Measurements from ENCODE around the gene CXCR6. TPM values are rescaled to one million over a fixed set of nuclear protein-coding genes. Genes with fewer than 3 reads are reported as not detected.

CXCR6 gene
- total RNA-seq, 2 experiments from 2014 or later: 49.7 to 109 TPM

DNA sequence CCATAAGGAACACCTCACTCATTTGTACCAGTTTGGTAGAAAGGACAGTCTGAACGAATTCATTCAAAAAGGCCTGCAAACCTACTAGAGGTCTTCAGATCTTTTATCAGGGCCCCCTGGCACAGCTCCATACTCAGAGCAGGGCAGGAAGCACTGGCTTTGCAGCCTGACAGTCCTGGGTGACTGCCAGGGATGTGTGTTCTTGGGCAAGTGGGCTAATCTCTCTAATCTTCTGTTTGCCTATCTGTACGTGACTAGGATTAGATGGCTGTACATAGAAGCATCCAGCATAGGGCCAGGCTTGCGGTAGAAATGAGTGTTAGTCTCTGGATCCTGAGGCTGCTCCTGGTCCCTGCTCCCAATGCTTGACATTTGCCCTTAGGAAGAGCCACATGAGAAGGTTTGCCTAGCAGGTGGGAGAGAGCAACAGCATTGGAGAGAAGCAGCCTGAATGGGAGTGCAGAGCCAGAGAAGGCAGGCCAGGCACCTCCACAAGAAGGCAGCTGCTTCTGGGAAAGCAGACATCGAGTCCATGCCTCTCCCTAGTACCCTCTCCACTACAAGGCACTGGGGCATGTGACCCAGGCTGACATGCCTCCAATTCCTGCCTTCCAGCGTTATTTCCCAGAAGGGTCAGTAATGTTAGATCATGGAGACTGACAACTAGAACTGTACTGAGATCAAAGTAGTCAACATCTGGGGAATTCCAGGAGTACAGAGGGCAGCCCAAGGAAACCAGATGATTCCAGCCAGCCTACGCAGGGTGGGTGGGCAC lies 1.0 kb upstream of the CXCR6 start:
- Mint-ChIP-seq H3K27me3 (no peaks in the 10 kb centered on the region), H3K9me3 (ENCODE audit: low read depth) (peaks cover 2% of the 10 kb centered on the region), H3K36me3 (peaks cover 60% of the 10 kb centered on the region), H3K4me3 (peak overlapping the region; percentile 79), H3K4me1 (peaks cover 88% of the 10 kb centered on the region), H3K27ac (peak overlapping the region; percentile 91)
- ATAC-seq (no peak), DNase-seq (no peak)
- CTCF ChIA-PET: interaction anchor here (1.0 to 30.7 kb wide), 13 partner anchors 9 to 266 kb away, joined by 3 to 708 read pairs (median 5); partner anchors contain the start of gene CCR1

DNA sequence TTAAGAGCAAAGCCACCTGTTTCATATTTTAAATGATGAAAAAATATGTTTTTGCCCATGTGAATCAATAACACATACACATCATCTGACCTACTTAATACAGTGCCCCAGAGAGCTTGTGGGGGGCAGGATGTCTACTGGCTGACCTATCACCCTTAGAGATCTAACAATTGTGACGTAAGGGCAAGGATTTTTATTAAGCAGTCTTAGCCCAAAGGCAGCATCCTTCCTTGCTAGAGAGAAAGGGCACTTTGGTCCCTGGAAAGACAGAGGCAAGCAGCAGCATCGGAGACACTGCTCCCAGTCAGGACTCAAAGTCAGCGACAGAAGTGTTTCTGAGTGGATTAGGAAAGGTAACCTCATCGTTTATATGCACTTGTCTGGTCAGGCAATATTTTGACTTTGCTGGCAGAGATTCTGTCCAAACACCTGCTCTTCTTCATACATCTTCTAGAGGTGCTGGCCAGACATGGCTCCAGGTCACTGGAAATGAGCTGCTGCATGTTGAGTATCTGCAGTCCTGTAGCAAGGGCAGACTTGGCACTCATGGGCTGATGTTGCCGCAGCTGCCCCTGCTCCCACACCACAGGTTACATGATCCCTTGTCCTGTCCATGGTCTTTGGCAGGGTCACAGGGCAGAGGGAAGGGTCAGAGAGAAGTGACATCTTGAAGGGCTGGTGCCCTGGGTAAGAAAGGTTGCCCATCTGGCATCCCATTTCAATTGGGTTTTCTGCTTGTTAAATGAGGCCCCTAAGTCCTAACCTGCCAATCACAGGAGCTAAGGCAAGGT lies 1.8 kb downstream of the CXCR6 start:
- peaks cover 79% of the 10 kb centered on the region for H3K36me3 Mint-ChIP-seq
- CTCF ChIA-PET: interaction anchor here (1.0 to 30.7 kb wide), 9 partner anchors 15 to 134 kb away, joined by 3 to 708 read pairs (median 5); no protein-coding TSS in a partner anchor
- ATAC-seq (peak; percentile 28), DNase-seq (no peak)
- peak overlapping the region; percentile 84 for H3K27ac Mint-ChIP-seq
- peaks cover 2% of the 10 kb centered on the region for H3K9me3 Mint-ChIP-seq (ENCODE audit: low read depth)
- peak overlapping the region; percentile 73 for H3K4me3 Mint-ChIP-seq
- H3K4me1 Mint-ChIP-seq: peaks cover 93% of the 10 kb centered on the region
- no peaks in the 10 kb centered on the region for H3K27me3 Mint-ChIP-seq

DNA sequence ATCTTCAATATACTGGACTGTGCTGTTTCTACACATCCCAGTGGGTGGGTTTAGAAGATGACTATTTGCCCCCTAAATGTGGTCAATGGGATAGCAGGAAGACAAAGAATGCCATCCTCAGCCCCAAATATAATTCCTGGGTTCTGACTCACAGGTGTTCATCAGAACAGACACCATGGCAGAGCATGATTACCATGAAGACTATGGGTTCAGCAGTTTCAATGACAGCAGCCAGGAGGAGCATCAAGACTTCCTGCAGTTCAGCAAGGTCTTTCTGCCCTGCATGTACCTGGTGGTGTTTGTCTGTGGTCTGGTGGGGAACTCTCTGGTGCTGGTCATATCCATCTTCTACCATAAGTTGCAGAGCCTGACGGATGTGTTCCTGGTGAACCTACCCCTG lies 3.0 kb downstream of the CXCR6 start:
- ATAC-seq: no peak
- H3K27ac Mint-ChIP-seq: peak overlapping the region; percentile 84

GRCh38 chr3:45946875-45947274 lies 3.6 kb downstream of the CXCR6 start:
- Mint-ChIP-seq H3K4me1 (peaks cover 96% of the 10 kb centered on the region), H3K4me3 (peak overlapping the region; percentile 73), H3K27me3 (no peaks in the 10 kb centered on the region), H3K9me3 (ENCODE audit: low read depth) (no peaks in the 10 kb centered on the region), H3K27ac (peak overlapping the region; percentile 84), H3K36me3 (peaks cover 79% of the 10 kb centered on the region)
- DNase-seq (peak; percentile 68), ATAC-seq (no peak)
- CTCF ChIA-PET: interaction anchor here (0.7 to 30.7 kb wide), 7 partner anchors 8 to 132 kb away, joined by 3 to 708 read pairs (median 5); no protein-coding TSS in a partner anchor

More for the DNA sequence above, 3.0 kb downstream of the CXCR6 start:
- H3K36me3 Mint-ChIP-seq: peaks cover 76% of the 10 kb centered on the region
- no peaks in the 10 kb centered on the region for H3K27me3 Mint-ChIP-seq
- H3K4me3 Mint-ChIP-seq: peak overlapping the region; percentile 73
- DNase-seq: peak; percentile 70
- H3K9me3 Mint-ChIP-seq (ENCODE audit: low read depth): no peaks in the 10 kb centered on the region
- CTCF ChIA-PET: interaction anchor here (1.2 to 30.7 kb wide), 5 partner anchors 7 to 132 kb away, joined by 3 to 708 read pairs (median 6); no protein-coding TSS in a partner anchor
- peaks cover 94% of the 10 kb centered on the region for H3K4me1 Mint-ChIP-seq

- Mint-ChIP-seq H3K27ac (peak overlapping the region; percentile 84), H3K9me3 (ENCODE audit: low read depth) (no peaks in the 10 kb centered on the region), H3K4me1 (peaks cover 96% of the 10 kb centered on the region), H3K4me3 (peak overlapping the region; percentile 48), H3K27me3 (no peaks in the 10 kb centered on the region), H3K36me3 (peaks cover 80% of the 10 kb centered on the region)
- DNase-seq (no peak), ATAC-seq (no peak)
- CTCF ChIA-PET: interaction anchor here (0.7 to 30.7 kb wide), 9 partner anchors 8 to 131 kb away, joined by 3 to 708 read pairs (median 4); partner anchors contain the start of gene FYCO1
Observed at GRCh38 chr3:45947361-45947760, 4.1 kb downstream of the CXCR6 start.

DNA sequence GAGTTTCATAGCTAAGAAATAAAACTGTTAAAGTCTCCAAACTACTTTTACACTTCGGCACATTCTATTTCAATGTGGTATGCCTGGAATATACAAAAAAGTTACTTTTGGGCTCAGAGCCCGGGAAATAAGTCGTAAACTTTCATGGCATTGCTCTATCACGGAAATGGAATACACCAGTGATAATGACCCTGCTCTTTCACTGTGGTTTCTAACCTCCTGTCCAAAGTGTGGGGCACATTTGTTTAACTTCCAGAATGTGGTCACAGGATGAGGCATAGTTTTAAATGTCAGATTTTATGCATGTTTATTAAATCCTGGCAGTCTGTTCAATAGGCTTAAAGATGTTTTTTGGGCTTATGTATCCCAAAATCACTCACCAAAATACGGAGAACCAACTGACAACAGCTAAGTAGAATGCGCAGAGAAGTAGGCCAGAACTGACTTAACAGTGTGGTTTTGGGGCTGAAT lies 5.1 kb downstream of the CXCR6 start:
- Mint-ChIP-seq H3K9me3 (ENCODE audit: low read depth) (no peaks in the 10 kb centered on the region), H3K4me3 (peak overlapping the region; percentile 48), H3K27ac (peak overlapping the region; percentile 84), H3K4me1 (peaks cover 95% of the 10 kb centered on the region), H3K27me3 (no peaks in the 10 kb centered on the region), H3K36me3 (peaks cover 87% of the 10 kb centered on the region)
- CTCF ChIA-PET: interaction anchor here (0.9 to 30.7 kb wide), 5 partner anchors 9 to 130 kb away, joined by 3 to 708 read pairs (median 3); partner anchors contain the start of gene FYCO1
- DNase-seq (no peak), ATAC-seq (no peak)

GRCh38 chr3:45948881-45949280 lies 5.6 kb downstream of the CXCR6 start:
- Mint-ChIP-seq H3K36me3 (peaks cover 89% of the 10 kb centered on the region), H3K4me3 (peak overlapping the region; percentile 48), H3K27me3 (no peaks in the 10 kb centered on the region), H3K4me1 (peaks cover 91% of the 10 kb centered on the region), H3K9me3 (ENCODE audit: low read depth) (no peaks in the 10 kb centered on the region), H3K27ac (peak overlapping the region; percentile 84)
- CTCF ChIA-PET: interaction anchor here (0.9 to 30.7 kb wide), 3 partner anchors 10 to 130 kb away, joined by 3 to 708 read pairs (median 16); no protein-coding TSS in a partner anchor
- DNase-seq (peak; percentile 34), ATAC-seq (no peak)

DNA sequence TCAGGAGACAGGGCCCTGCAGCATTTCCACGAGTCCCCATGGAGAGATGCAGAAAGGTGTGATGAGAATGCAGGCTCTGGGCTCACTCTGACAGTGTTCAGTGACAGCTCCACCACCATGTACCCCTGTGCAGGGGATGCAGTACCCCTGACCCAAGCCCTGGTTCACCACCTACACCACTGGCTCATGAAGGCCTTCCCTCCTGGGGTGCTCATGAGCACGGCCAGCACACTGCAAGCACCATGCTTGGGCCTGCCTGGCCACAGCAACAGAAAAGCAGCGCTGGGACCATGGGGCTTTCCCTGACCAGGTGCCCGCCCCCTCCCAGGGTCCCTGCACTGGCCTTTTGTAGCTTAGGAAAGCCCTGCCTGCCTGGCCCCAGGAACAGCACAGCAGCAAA lies 6.2 kb downstream of the CXCR6 start:
- Mint-ChIP-seq H3K27me3 (no peaks in the 10 kb centered on the region), H3K27ac (peak overlapping the region; percentile 84), H3K36me3 (peaks cover 92% of the 10 kb centered on the region), H3K4me1 (peaks cover 91% of the 10 kb centered on the region), H3K4me3 (no peak overlapping the region), H3K9me3 (ENCODE audit: low read depth) (no peaks in the 10 kb centered on the region)
- CTCF ChIA-PET: interaction anchor here (2.6 to 30.7 kb wide), 3 partner anchors 10 to 129 kb away, joined by 16 to 708 read pairs (median 16); no protein-coding TSS in a partner anchor
- DNase-seq: peak; percentile 40
- no peak for ATAC-seq

DNA sequence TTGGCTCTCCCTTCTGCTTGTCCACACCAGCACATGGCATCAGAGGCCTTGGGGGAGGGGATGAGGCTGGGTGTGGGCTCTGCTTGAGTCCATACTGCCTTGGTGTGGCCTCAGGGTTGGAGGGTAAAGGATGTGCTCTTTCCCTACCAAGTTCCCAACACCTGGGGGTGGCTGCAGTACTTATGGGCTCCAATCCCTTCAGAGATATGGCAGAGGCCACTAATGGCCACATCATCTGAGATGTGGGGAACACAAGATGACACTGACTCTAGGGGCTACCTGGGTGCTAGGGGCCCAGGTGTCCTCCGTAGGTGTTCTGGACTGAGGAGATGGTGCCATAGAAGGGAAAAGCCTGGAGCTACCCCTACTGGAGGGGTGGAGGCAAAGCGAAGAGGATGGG lies 6.9 kb downstream of the CXCR6 start:
- CTCF ChIA-PET: interaction anchor here (0.8 to 30.7 kb wide), 17 partner anchors 8 to 428 kb away, joined by 3 to 708 read pairs (median 5); partner anchors contain the start of genes CCR1, CCR5 and FYCO1
- H3K9me3 Mint-ChIP-seq (ENCODE audit: low read depth): no peaks in the 10 kb centered on the region
- ATAC-seq (no peak), DNase-seq (no peak)
- peak overlapping the region; percentile 84 for H3K27ac Mint-ChIP-seq
- peaks cover 84% of the 10 kb centered on the region for H3K4me1 Mint-ChIP-seq
- peaks cover 92% of the 10 kb centered on the region for H3K36me3 Mint-ChIP-seq
- no peak overlapping the region for H3K4me3 Mint-ChIP-seq
- no peaks in the 10 kb centered on the region for H3K27me3 Mint-ChIP-seq

DNA sequence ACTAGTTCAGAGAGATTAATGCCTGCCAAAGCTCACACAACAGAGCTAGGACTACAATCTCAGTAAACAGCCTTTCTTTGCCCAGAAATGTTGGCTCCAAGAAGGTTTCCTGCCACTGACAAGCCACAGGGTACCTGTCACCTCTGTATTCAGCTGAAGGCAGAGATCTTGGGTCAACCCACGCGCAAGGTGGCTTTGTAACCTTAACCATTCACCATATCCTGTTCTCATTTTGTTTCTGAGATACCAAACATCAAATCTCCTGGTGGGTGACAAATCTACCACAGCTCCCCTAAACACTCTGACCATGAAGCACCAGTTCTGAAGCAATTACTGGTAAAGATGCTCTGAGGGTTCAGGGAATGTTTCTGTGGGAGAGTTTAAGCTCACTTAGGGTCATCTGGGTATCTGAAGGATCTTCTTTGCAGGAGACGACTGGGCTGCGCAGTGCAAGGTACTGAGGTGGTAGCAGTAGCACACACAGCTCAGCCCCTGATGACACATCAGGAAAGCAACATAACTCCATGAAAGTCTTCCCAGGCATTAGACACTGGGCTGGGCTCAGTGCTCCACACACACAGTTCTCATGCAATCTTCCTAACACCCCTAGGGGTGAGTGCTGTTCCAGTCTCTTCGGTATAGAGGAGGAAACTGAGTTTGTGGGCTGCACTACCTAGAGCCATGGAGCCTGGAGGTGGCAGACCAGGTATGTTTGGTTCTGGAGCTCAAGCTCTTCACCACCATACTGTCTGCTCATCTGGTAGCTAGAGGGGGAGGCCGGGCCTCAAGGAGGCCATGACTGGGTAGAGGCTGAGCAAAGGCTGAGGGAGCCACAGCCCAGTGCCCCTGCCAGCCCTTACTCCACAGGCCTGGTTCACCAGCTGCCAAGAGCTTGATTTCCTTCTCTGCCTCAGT lies 7.7 kb downstream of the CXCR6 start:
- Mint-ChIP-seq H3K4me3 (peak overlapping the region; percentile 10), H3K27ac (peak overlapping the region; percentile 84), H3K36me3 (peaks cover 93% of the 10 kb centered on the region), H3K27me3 (no peaks in the 10 kb centered on the region), H3K9me3 (ENCODE audit: low read depth) (no peaks in the 10 kb centered on the region), H3K4me1 (peaks cover 81% of the 10 kb centered on the region)
- peak; percentile 72 for ATAC-seq
- CTCF ChIA-PET: interaction anchor here (0.8 to 30.7 kb wide), 20 partner anchors 8 to 427 kb away, joined by 3 to 708 read pairs (median 4); partner anchors contain the start of genes CCR1, CCR5, CXCR6 and FYCO1
- DNase-seq: peak; percentile 91

- CTCF ChIA-PET: interaction anchor here (0.8 to 30.7 kb wide), 7 partner anchors 9 to 127 kb away, joined by 4 to 708 read pairs (median 6); partner anchors contain the start of gene CXCR6
- Mint-ChIP-seq H3K9me3 (ENCODE audit: low read depth) (no peaks in the 10 kb centered on the region), H3K27ac (peak overlapping the region; percentile 84), H3K27me3 (no peaks in the 10 kb centered on the region), H3K4me1 (peaks cover 76% of the 10 kb centered on the region), H3K36me3 (peaks cover 90% of the 10 kb centered on the region), H3K4me3 (no peak overlapping the region)
- no peak for ATAC-seq
- DNase-seq: no peak
Observed at GRCh38 chr3:45951946-45952345, 8.7 kb downstream of the CXCR6 start.

DNA sequence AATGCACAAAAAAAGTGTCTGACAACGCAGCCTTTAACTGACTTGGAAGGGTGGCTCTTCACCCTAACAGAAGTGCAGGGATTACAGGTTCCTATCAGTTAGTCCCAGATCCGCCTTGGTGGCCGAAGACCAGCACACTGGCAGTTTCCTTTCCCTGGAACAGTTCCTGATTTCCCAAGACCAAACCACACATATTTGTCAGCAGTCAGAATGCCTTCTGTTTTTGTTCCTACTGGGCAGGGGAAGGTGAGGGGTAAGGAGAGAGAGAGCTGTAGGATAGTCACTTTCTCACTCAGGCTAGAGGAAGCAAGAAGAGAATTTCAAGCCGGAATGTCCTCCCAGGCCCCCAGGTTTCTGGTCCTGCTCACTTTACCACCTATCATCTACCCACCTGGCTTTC lies 9.2 kb downstream of the CXCR6 start:
- Mint-ChIP-seq H3K27me3 (no peaks in the 10 kb centered on the region), H3K4me3 (no peak overlapping the region), H3K36me3 (peaks cover 90% of the 10 kb centered on the region), H3K27ac (peak overlapping the region; percentile 84), H3K4me1 (peaks cover 72% of the 10 kb centered on the region), H3K9me3 (ENCODE audit: low read depth) (no peaks in the 10 kb centered on the region)
- CTCF ChIA-PET: interaction anchor here (0.8 to 30.7 kb wide), 3 partner anchors 9 to 126 kb away, joined by 4 to 708 read pairs (median 6); partner anchors contain the start of gene CXCR6
- ATAC-seq: no peak
- no peak for DNase-seq

Data from activated CD8-positive, alpha-beta memory T cell treated with anti-CD3 and anti-CD28 coated beads, Interleukin-2, amount 10 ng/mL, durations not matched to agents 7 days and 5 days (primary cell).